Endothelial cell of umbilical vein (primary cell): ENCODE results near the gene IZUMO4.

Source experiments
- CTCF ChIP-seq, 2 donors: IDR thresholded peaks; 1 replicate in 1 of 2; 2 replicates in 1 of 2; pipeline ENCODE4 v1.5.1; 2011; ENCODE audit warnings: low read length in 2 of 2, mild to moderate bottlenecking in 2 of 2, moderate library complexity in 2 of 2, control low read depth in 1 of 2, inconsistent platforms in 1 of 2, low read depth in 1 of 2; ENCODE audit not compliant: insufficient read depth in 1 of 2; ENCODE audit errors: extremely low read depth in 1 of 2
- EZH2 ChIP-seq: IDR thresholded peaks from 2 replicates; pipeline ENCODE4 v1.6.1; 2012; ENCODE audit warnings: borderline replicate concordance, low read depth, mild to moderate bottlenecking, moderate library complexity, low read length, inconsistent platforms; ENCODE audit not compliant: severe bottlenecking
- FOS ChIP-seq: IDR thresholded peaks from 2 replicates; pipeline ENCODE4 v1.6.1; 2011; ENCODE audit warnings: mild to moderate bottlenecking, low read length, moderate library complexity, borderline replicate concordance; ENCODE audit not compliant: insufficient read depth
- MAX ChIP-seq: IDR thresholded peaks from 2 replicates; pipeline ENCODE4 v1.6.1; 2011; ENCODE audit not compliant: insufficient read depth, insufficient read length
- MYC ChIP-seq: IDR thresholded peaks from one replicate; pipeline ENCODE4 v1.6.1; 2011; ENCODE audit warnings: mild to moderate bottlenecking, low read depth, low read length
- POLR2A ChIP-seq: IDR thresholded peaks from 2 replicates; pipeline ENCODE4 v1.6.1; 2012; ENCODE audit warnings: low read depth, mild to moderate bottlenecking, control low read depth, low read length
- POLR2AphosphoS5 ChIP-seq: IDR thresholded peaks from 2 replicates; pipeline ENCODE4 v1.6.1; 2012; ENCODE audit warnings: low read depth, mild to moderate bottlenecking, control low read depth, low read length, moderate library complexity; ENCODE audit not compliant: insufficient read depth

GRCh38 chr19:2099054-2099501 is 2.4 kb downstream of the IZUMO4 start:
- TF ChIP-seq CTCF (IDR thresholded peaks at IDR 0.05; ENCODE audit: extremely low read depth in 1 of 2, insufficient read depth in 1 of 2, low read depth in 1 of 2, low read length in 2 of 2) (no peak), POLR2A (no peak), EZH2 (no peak), POLR2AphosphoS5 (no peak), MAX (no peak), MYC (no peak), FOS (no peak)
